Endodermal cell (in vitro differentiated cells): ENCODE data around the gene IFT20. TPM values are rescaled to one million over a fixed set of nuclear protein-coding genes. Genes with fewer than 3 reads are reported as not detected.

Experiments used
- DNase-seq: peaks from one replicate; pipeline ENCODE4 v3.0.0-alpha.2; 2017
- H3K27ac ChIP-seq: 2 replicates; pipeline ENCODE4 v1.5.1; 2013; ENCODE audit warnings: mild to moderate bottlenecking, low read depth, low read length, moderate library complexity
- H3K27me3 ChIP-seq: 2 replicates; pipeline ENCODE4 v1.6.1; 2013; ENCODE audit warnings: mild to moderate bottlenecking, low read length, moderate library complexity; ENCODE audit not compliant: insufficient read depth, control insufficient read depth, poor library complexity, severe bottlenecking
- H3K36me3 ChIP-seq: 2 replicates; pipeline ENCODE4 v1.7.0; 2013; ENCODE audit warnings: mild to moderate bottlenecking, low read length, moderate library complexity; ENCODE audit not compliant: control insufficient read depth, insufficient read depth
- H3K4me1 ChIP-seq: one replicate; pipeline ENCODE4 v1.7.0; 2013; ENCODE audit warnings: low read length; ENCODE audit not compliant: control insufficient read depth, insufficient read depth
- H3K4me3 ChIP-seq: 2 replicates; pipeline ENCODE4 v1.5.1; 2013; ENCODE audit warnings: mild to moderate bottlenecking, low read length, moderate library complexity
- H3K9ac ChIP-seq: 2 replicates; pipeline ENCODE4 v1.6.1; 2013; ENCODE audit warnings: mild to moderate bottlenecking, low read length, moderate library complexity; ENCODE audit not compliant: poor library complexity, severe bottlenecking; ENCODE audit errors: extremely low read depth
- H3K9me3 ChIP-seq: 2 replicates; pipeline ENCODE4 v1.6.1; 2013; ENCODE audit warnings: mild to moderate bottlenecking, low read length, moderate library complexity; ENCODE audit not compliant: control insufficient read depth
- H3K27ac Mint-ChIP-seq: 2 replicates; pipeline ENCODE4 v1.8.0; 2020; ENCODE audit warnings: mixed read lengths
- H3K27me3 Mint-ChIP-seq: 2 replicates; pipeline ENCODE4 v1.8.0; 2021; ENCODE audit warnings: mild to moderate bottlenecking, mixed read lengths; ENCODE audit not compliant: insufficient read depth
- H3K36me3 Mint-ChIP-seq: 2 replicates; pipeline ENCODE4 v1.8.0; 2020; ENCODE audit warnings: low read depth, mixed read lengths
- H3K4me1 Mint-ChIP-seq: 2 replicates; pipeline ENCODE4 v1.8.0; 2020; ENCODE audit warnings: mixed read lengths
- H3K4me3 Mint-ChIP-seq: 2 replicates; pipeline ENCODE4 v1.8.0; 2020; ENCODE audit warnings: mild to moderate bottlenecking, moderate library complexity, mixed read lengths
- H3K9me3 Mint-ChIP-seq: 2 replicates; pipeline ENCODE4 v1.8.0; 2020; ENCODE audit warnings: mild to moderate bottlenecking, mixed read lengths
- WGBS, 2 experiments: methylation state at CpG; one replicate each; pipeline versions ENCODE4 v1.1.5 to v1.1.7; 2013; ENCODE audit warnings: missing lambda C conversion rate in 2 of 2, mixed read lengths in 1 of 2; ENCODE audit not compliant: insufficient coverage in 1 of 2, insufficient read length in 1 of 2; 5-methylcytosine and 5-hydroxymethylcytosine counted together
- total RNA-seq, 2 donors: library from RNA; stranded (reverse); fragmentation: NEBNext Ultra II Directional in 1 of 2; extraction: Animal tissue kit (Norgen Biotek cat#: 25700) in 1 of 2; gene quantifications; 2 replicates in 1 of 2; 3 replicates in 1 of 2; pipeline ENCODE4 v1.2.1, GENCODE V29; 2021
- TF ChIP-seq, protein P1 (sequence below): fragments of 200-600 bp; sonication (generic); conservative IDR thresholded peaks from 2 replicates; pipeline ENCODE4 v1.5.0; 2021; ENCODE audit warnings: antibody characterized with exemption, mild to moderate bottlenecking

IFT20 gene
- total RNA-seq, 2 donors from 2014 or later: 28.9 to 34.3 TPM

DNA sequence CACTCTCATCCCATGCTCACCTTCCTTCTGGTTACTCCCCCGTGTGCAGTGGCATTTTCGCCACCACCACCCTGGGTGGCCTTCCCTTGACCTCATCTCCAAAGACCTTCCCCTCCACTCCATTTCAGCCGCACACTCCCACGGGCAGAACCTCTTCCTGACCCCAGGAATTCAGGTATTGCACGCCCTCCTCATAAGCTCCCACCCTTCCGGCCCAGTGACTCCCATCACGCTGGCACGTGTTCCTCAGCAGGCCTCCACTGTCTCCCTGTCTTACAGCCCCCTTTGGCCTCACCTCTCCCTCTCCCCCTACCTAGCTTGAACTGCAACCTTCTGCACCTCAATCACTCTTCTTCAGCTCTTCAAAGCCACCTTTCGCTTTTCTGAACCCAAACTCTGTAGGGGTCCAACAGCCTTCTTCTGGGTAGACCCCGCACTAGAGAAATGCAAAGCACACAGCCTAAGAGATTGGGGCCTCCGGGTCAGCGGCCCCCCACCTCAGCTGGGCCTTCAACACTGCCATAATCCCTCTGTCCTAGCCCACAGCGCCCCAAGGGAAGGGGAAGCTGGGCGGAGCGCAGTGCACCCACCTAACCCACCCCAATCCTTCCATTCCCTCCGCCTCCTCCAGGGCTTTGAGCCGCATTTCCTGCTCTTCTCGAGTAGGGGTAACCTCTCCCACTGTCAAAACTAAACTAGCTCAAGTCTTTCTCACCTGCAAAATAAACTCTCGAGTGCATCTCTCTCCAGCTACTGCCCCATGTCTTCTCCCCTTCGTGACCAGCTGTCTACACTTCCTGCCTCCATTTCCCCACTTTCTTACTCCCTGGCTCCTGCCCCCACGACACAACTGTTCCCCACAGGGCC, 17.9 kb downstream of the IFT20 start:
- 77 to 84% methylated on average over 17 to 21 of the region's 21 CpGs for WGBS, 2 experiments
- H3K27ac ChIP-seq: no peak overlapping the region
- peak; percentile 72 for DNase-seq
- Mint-ChIP-seq H3K9me3 (no peaks in the 10 kb centered on the region), H3K27me3 (peaks cover 15% of the 10 kb centered on the region), H3K4me3 (peak overlapping the region; percentile 91), H3K27ac (no peak overlapping the region), H3K36me3 (peaks cover 10% of the 10 kb centered on the region), H3K4me1 (peaks cover 38% of the 10 kb centered on the region)
- H3K27me3 ChIP-seq: peaks cover 5% of the 10 kb centered on the region
- TF ChIP-seq, protein P1, sequence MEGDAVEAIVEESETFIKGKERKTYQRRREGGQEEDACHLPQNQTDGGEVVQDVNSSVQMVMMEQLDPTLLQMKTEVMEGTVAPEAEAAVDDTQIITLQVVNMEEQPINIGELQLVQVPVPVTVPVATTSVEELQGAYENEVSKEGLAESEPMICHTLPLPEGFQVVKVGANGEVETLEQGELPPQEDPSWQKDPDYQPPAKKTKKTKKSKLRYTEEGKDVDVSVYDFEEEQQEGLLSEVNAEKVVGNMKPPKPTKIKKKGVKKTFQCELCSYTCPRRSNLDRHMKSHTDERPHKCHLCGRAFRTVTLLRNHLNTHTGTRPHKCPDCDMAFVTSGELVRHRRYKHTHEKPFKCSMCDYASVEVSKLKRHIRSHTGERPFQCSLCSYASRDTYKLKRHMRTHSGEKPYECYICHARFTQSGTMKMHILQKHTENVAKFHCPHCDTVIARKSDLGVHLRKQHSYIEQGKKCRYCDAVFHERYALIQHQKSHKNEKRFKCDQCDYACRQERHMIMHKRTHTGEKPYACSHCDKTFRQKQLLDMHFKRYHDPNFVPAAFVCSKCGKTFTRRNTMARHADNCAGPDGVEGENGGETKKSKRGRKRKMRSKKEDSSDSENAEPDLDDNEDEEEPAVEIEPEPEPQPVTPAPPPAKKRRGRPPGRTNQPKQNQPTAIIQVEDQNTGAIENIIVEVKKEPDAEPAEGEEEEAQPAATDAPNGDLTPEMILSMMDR: no peak
- no peaks in the 10 kb centered on the region for H3K9me3 ChIP-seq
- H3K9ac ChIP-seq: no peak overlapping the region
- H3K4me1 ChIP-seq: no peaks in the 10 kb centered on the region
- peak overlapping the region; percentile 94 for H3K4me3 ChIP-seq
- no peaks in the 10 kb centered on the region for H3K36me3 ChIP-seq

DNA sequence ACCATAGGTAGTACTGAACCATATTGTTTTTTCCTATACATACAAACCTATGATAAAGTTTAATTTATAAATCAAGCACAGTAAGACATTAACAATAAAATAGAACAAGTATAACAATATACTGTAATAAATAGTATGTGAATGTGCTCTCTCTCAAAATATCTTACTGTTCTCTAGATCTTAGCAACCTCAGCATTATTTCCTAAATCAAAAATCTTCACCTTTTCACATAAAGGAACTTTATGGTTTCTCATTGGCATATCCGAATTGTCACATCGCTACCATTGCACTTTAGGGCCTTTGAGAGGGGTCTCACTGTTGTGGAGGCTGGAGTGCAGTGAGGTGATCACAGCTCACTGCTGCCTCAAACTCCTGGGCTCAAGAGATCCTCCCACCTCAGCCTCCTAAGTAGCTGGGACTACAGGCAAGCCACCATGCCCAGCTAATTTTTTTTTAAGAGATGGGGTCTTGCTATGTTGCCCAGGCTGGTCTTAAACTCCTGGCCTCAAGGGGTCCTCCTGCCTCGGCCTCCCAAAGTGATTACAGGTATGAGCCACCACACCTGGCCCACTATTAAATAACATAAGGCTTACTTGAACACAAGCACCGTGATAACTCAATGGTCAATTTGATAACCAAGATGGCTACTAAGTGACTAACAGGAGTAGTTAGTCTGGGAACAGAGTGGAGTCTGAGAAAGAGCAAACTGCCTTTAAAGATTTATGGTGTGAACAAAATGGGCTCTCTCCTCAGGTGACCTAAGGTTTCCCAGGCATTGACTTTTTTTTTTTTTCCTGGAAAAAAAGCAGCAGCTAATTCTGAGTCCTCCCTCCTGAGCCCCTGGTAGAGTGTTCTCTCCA, 19.2 kb downstream of the IFT20 start:
- no peak overlapping the region for H3K4me3 Mint-ChIP-seq
- DNase-seq: no peak
- peaks cover 7% of the 10 kb centered on the region for H3K36me3 Mint-ChIP-seq
- H3K27me3 ChIP-seq: peaks cover 5% of the 10 kb centered on the region
- H3K9ac ChIP-seq: no peak overlapping the region
- H3K9me3 ChIP-seq: no peaks in the 10 kb centered on the region
- no peak overlapping the region for H3K4me3 ChIP-seq
- peaks cover 15% of the 10 kb centered on the region for H3K27me3 Mint-ChIP-seq
- H3K36me3 ChIP-seq: no peaks in the 10 kb centered on the region
- TF ChIP-seq, protein P1: no peak
- no peaks in the 10 kb centered on the region for H3K4me1 ChIP-seq
- no peak overlapping the region for H3K27ac ChIP-seq
- H3K9me3 Mint-ChIP-seq: no peaks in the 10 kb centered on the region
- peaks cover 30% of the 10 kb centered on the region for H3K4me1 Mint-ChIP-seq
- WGBS, 2 experiments: 94 to 95% methylated on average over 3 to 4 of the region's 4 CpGs
- H3K27ac Mint-ChIP-seq: no peak overlapping the region

DNA sequence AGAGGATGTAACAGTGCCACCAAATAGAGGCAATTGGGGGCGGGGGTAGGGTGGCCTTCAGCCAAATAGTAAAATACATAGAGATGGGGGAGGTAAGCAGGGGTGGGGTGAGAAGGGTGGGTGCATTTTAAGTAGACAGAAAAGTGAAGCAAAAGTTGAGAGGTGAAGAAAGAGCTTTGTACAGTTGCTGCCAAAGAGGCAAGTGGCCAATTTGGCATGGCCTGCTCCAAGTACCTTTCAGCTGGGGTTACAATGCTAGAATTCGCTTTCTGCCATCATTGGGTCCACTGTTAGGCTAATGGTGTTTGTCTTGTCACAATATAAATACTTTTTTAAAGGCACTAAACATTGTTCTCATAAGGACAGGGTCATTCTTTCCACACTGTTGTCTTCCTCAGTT, 21.4 kb downstream of the IFT20 start:
- Histone ChIP-seq H3K27me3 (peaks cover 5% of the 10 kb centered on the region), H3K9ac (no peak overlapping the region), H3K27ac (no peak overlapping the region), H3K4me1 (no peaks in the 10 kb centered on the region), H3K9me3 (no peaks in the 10 kb centered on the region), H3K36me3 (no peaks in the 10 kb centered on the region), H3K4me3 (no peak overlapping the region)
- no peak overlapping the region for H3K4me3 Mint-ChIP-seq
- H3K9me3 Mint-ChIP-seq: no peaks in the 10 kb centered on the region
- H3K36me3 Mint-ChIP-seq: no peaks in the 10 kb centered on the region
- DNase-seq: no peak
- no peak overlapping the region for H3K27ac Mint-ChIP-seq
- peaks cover 17% of the 10 kb centered on the region for H3K4me1 Mint-ChIP-seq
- TF ChIP-seq, protein P1: no peak
- WGBS, 2 experiments: 80 to 91% methylated on average over 1 to 2 of the region's 2 CpGs
- H3K27me3 Mint-ChIP-seq: peaks cover 15% of the 10 kb centered on the region
